ENCODE measurements around the gene RASL11B. TPM values are rescaled to one million over a fixed set of nuclear protein-coding genes. Genes with fewer than 3 reads are reported as not detected.

The RASL11B gene
- total and polyA plus RNA-seq, 9 of the 15 experiments (the other 6 are each of a cell fraction or from before 2014, with no cell fraction given): 0.24 to 1.5 (median 0.53) TPM

GRCh38 chr4:52824603-52825459 lies 37.3 kb upstream of the RASL11B start (continued):
- TF ChIP-seq SFPQ (IDR thresholded peaks at IDR 0.05; ENCODE audit: low read depth, low read length) (no peak), NR4A1 (CRISPR knock-in tag; IDR thresholded peaks at IDR 0.05) (no peak), NR4A1 (tag; IDR thresholded peaks at IDR 0.05) (no peak), ZNF12 (CRISPR knock-in tag; IDR thresholded peaks at IDR 0.05) (no peak), BCLAF1 (IDR thresholded peaks at IDR 0.05; ENCODE audit: borderline replicate concordance in 1 of 2, control insufficient read depth in 1 of 2, low read depth in 2 of 2, low read length in 1 of 2) (no peak), RCOR1 (IDR thresholded peaks at IDR 0.05; ENCODE audit: borderline replicate concordance in 1 of 2, low read depth in 2 of 2, low read length in 2 of 2) (no peak), PREB (CRISPR knock-in tag; IDR thresholded peaks at IDR 0.05) (no peak), GABPA (tag; conservative IDR thresholded peaks at IDR 0.05; ENCODE audit: low read depth) (no peak), ZFP1 (CRISPR knock-in tag; IDR thresholded peaks at IDR 0.05) (no peak)

Data from K562 (cell line).